ENCODE results near the gene JMJD1C. TPM values are rescaled to one million over a fixed set of nuclear protein-coding genes. Genes with fewer than 3 reads are reported as not detected.

The JMJD1C gene
- total RNA-seq, 1 donor from 2014 or later = 84.2 TPM

GRCh38 chr10:63197344-63198092, 268.3 kb downstream of the JMJD1C start:
- intact Hi-C loops (cut with DNase I) = no loop called here
- Histone ChIP-seq H3K36me3 (peaks cover 89% of the 10 kb centered on the region), H3K27ac (no peak overlapping the region), H3K27me3 (no peaks in the 10 kb centered on the region), H3K4me3 (no peak overlapping the region), H3K4me1 (peaks cover 6% of the 10 kb centered on the region), H3K9me3 (no peaks in the 10 kb centered on the region)
- ATAC-seq (no peak), DNase-seq (no peak)
- no peak for TF ChIP-seq CTCF (IDR thresholded peaks at IDR 0.05)

GRCh38 chr10:63192826-63193225, 273.0 kb downstream of the JMJD1C start:
- TF ChIP-seq CTCF (IDR thresholded peaks at IDR 0.05) = no peak

GRCh38 chr10:63175534-63175933, 290.2 kb downstream of the JMJD1C start:
- no peaks in the 10 kb centered on the region for H3K9me3 ChIP-seq
- no peaks in the 10 kb centered on the region for H3K27me3 ChIP-seq
- H3K4me1 ChIP-seq = no peaks in the 10 kb centered on the region
- DNase-seq (no peak), ATAC-seq (no peak)
- intact Hi-C loops (cut with DNase I) = no loop called here
- no peak for TF ChIP-seq CTCF (IDR thresholded peaks at IDR 0.05)
- no peak overlapping the region for H3K4me3 ChIP-seq
- no peak overlapping the region for H3K27ac ChIP-seq
- peaks cover 68% of the 10 kb centered on the region for H3K36me3 ChIP-seq

More at GRCh38 chr10:63192826-63193225, 273.0 kb downstream of the JMJD1C start:
- peaks cover 6% of the 10 kb centered on the region for H3K4me1 ChIP-seq
- intact Hi-C loops (cut with DNase I) = no loop called here
- H3K27ac ChIP-seq = no peak overlapping the region
- DNase-seq (no peak), ATAC-seq (no peak)
- no peaks in the 10 kb centered on the region for H3K9me3 ChIP-seq
- no peak overlapping the region for H3K4me3 ChIP-seq
- H3K27me3 ChIP-seq = no peaks in the 10 kb centered on the region
- peaks cover 97% of the 10 kb centered on the region for H3K36me3 ChIP-seq

GRCh38 chr10:63173468-63174232, 292.1 kb downstream of the JMJD1C start:
- no peak for DNase-seq
- H3K36me3 ChIP-seq = peaks cover 56% of the 10 kb centered on the region
- H3K27me3 ChIP-seq = no peaks in the 10 kb centered on the region
- TF ChIP-seq CTCF (IDR thresholded peaks at IDR 0.05) = no peak
- intact Hi-C loops (cut with DNase I) = no loop called here
- H3K9me3 ChIP-seq = no peaks in the 10 kb centered on the region
- H3K27ac ChIP-seq = no peak overlapping the region
- no peaks in the 10 kb centered on the region for H3K4me1 ChIP-seq
- no peak overlapping the region for H3K4me3 ChIP-seq
- ATAC-seq = peak; percentile 81

GRCh38 chr10:63171926-63172325, 293.9 kb downstream of the JMJD1C start:
- Histone ChIP-seq H3K9me3 (no peaks in the 10 kb centered on the region), H3K27ac (no peak overlapping the region), H3K27me3 (no peaks in the 10 kb centered on the region), H3K4me3 (no peak overlapping the region), H3K4me1 (no peaks in the 10 kb centered on the region), H3K36me3 (peaks cover 55% of the 10 kb centered on the region)
- ATAC-seq = no peak
- DNase-seq = no peak
- TF ChIP-seq CTCF (IDR thresholded peaks at IDR 0.05) = no peak
- intact Hi-C loops (cut with DNase I) = no loop called here
